D721Med (cell line): Measurements from ENCODE around the gene SIRPA.

Experiments
- DNase-seq: peaks from one replicate; pipeline ENCODE4 v3.0.0; 2011; ENCODE audit warnings: low spot score; ENCODE audit not compliant: insufficient read length
- FAIRE-seq: peaks from 2 replicates; lab custom pipeline; 2011; peaks lifted over from hg19 to GRCh38; lab: Jason Lieb, UNC
- CTCF ChIP-seq: IDR thresholded peaks from 2 replicates; pipeline ENCODE4 v1.5.1; 2012; ENCODE audit warnings: mild to moderate bottlenecking, control low read depth; ENCODE audit not compliant: insufficient read depth; ENCODE audit errors: missing control alignments

The SIRPA gene

GRCh38 chr20:1860446-1860845, 34.8 kb upstream of the SIRPA start:
- TF ChIP-seq CTCF = no peak
- DNase-seq (no peak), FAIRE-seq (no peak)

GRCh38 chr20:1861347-1861976, 33.7 kb upstream of the SIRPA start:
- DNase-seq (no peak), FAIRE-seq (no peak)
- TF ChIP-seq CTCF = no peak

DNA sequence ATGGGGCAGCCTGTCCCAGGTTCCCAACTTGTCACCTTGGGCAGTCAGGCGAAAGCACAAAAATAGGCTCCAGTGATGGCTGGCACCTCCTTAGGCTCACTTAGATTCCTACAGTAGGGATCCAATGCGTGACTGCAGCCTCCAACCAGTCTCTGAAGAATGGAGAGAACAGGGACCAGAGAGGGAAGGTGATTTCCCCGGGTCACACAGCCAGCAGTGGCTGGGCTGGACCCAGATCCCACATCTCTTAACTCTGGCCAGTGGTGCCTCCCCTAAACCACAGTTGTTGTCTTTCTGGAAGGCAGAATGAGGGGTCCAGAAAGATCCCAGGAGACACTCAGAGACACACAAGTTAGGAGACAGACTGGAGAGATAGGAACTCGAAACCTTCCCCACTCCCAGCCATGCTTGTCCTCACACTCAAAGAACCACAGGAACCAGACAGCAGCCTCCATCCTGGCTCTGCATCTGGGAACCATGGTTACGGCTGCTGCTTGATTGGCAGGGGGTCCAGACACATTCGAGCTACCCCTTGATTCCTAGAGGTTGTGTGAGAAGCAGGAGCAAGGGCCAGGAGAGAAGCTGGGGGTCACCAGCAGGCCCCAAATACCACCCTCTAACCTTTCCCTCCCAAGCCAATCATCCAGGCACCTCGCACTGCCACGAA, 33.1 kb upstream of the SIRPA start:
- DNase-seq (no peak), FAIRE-seq (no peak)
- no peak for TF ChIP-seq CTCF

DNA sequence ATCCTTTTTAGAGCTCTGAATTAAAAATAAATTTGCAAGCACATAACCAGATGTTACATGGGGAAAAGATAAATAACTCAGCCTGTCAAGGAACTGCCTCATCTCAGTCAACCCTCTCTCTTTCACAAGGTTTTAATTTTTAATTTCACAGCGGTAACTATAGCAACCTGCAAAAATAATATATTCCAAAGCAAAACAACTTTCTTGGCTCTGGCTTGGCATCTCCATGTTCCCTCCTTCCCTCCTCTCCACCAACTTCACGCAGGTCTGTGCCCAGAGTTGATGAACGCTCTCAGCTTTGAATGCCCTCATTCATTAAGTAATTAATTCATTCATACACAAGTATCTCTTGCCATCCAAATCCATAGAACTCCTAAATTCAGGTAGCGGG, 32.5 kb upstream of the SIRPA start:
- TF ChIP-seq CTCF = no peak
- FAIRE-seq (no peak), DNase-seq (no peak)

DNA sequence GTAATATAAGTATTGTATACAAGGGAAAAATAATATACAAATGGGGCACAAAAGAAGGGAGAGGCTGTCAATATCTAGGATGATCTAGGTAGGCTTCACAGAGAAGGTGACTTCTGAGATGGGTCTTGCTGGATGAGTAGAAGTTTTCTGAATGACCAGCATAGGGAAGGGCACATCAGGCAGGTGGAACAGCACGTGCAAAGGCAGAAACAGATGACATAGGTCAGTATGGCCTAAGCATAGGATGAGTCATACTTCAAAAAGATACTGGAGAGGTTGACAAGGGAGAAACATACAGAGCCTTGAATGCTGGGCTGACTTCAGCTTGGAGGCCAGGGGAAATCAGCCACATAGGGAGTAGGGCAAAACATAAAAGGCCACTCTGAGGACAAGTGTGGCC, 31.9 kb upstream of the SIRPA start:
- no peak for TF ChIP-seq CTCF
- DNase-seq = no peak
- no peak for FAIRE-seq

GRCh38 chr20:1866834-1867233, 28.4 kb upstream of the SIRPA start:
- no peak for DNase-seq
- FAIRE-seq = no peak
- no peak for TF ChIP-seq CTCF
